GM21576 (cell line): ENCODE measurements around the gene DROSHA.
A peak's percentile ranks its signal among the peaks of the same experiment; 100 is the strongest.
"Not testable (repeated sequence)": the region's sequence is repeated elsewhere in the genome, so short reads cannot be mapped to it uniquely, and the experiment has no call there.

Source experiments
- ATAC-seq: cut with Tn5 transposase; IDR thresholded peaks from one replicate; pipeline ENCODE4 v1.9.1; 2021; ENCODE audit warnings: mild to moderate bottlenecking, moderate library complexity; ENCODE audit not compliant: unreplicated experiment

The DROSHA gene, protein sequence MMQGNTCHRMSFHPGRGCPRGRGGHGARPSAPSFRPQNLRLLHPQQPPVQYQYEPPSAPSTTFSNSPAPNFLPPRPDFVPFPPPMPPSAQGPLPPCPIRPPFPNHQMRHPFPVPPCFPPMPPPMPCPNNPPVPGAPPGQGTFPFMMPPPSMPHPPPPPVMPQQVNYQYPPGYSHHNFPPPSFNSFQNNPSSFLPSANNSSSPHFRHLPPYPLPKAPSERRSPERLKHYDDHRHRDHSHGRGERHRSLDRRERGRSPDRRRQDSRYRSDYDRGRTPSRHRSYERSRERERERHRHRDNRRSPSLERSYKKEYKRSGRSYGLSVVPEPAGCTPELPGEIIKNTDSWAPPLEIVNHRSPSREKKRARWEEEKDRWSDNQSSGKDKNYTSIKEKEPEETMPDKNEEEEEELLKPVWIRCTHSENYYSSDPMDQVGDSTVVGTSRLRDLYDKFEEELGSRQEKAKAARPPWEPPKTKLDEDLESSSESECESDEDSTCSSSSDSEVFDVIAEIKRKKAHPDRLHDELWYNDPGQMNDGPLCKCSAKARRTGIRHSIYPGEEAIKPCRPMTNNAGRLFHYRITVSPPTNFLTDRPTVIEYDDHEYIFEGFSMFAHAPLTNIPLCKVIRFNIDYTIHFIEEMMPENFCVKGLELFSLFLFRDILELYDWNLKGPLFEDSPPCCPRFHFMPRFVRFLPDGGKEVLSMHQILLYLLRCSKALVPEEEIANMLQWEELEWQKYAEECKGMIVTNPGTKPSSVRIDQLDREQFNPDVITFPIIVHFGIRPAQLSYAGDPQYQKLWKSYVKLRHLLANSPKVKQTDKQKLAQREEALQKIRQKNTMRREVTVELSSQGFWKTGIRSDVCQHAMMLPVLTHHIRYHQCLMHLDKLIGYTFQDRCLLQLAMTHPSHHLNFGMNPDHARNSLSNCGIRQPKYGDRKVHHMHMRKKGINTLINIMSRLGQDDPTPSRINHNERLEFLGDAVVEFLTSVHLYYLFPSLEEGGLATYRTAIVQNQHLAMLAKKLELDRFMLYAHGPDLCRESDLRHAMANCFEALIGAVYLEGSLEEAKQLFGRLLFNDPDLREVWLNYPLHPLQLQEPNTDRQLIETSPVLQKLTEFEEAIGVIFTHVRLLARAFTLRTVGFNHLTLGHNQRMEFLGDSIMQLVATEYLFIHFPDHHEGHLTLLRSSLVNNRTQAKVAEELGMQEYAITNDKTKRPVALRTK (N-terminal part only)

DNA sequence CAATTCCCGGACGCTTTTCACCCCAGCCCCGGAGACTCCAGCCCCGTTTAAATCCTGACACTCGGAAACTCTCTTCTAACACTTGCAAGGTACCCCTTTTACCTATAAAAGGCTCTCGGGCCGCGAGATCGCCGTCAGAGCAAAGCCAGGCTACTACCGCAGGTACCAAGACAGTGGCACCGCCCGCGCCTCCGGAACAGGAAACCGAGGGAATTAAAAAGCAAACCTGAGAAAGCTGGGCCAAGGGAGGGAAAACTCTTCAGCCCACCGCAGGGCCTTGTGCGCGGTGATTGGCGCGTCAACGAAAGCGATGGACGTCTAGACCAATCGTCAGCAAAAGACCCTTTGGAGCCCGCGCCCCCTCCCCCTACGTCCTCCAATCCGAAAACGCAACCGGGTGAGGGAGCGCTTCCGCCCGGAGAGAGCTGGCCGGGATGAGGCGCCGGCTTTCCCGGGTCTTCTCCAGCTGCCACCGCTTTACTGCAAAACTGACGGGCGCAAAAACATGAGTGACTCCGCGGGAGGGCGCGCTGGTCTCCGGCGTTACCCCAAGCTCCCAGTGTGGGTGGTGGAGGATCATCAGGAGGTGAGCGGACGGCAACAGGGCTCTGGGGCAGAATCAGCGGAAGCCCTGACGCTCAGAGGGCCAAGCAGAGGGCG lies at the start of gene DROSHA, which contains the start of gene C5orf22:
DROSHA (minus strand) TSS at position 206 of the 660 bp plus-strand sequence. CDS start 3,034 bp downstream, outside the sequence.
C5orf22 (plus strand) TSS at position 414 of the 660 bp plus-strand sequence; CDS start at position 506, 92 bp downstream.
- ATAC-seq: peak; percentile 92

DNA sequence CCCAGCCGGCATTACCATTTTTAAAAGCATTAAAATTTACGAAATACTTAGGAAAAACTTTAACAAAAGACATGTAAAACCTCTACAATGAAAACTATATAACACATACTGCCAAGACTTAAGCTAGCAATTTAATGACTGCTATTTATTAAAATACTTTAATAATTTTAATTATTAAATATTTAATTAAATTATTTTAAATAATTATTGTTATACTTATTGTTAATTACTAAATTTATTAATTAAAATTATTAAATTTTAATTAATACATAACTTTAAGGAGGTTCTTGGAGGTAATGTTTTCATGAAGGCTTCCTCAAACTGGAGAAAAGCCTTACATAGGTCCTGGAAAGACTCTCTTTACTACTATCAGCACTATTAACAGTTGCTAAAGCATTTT lies 47.7 kb upstream of the DROSHA start:
- ATAC-seq: no peak

DNA sequence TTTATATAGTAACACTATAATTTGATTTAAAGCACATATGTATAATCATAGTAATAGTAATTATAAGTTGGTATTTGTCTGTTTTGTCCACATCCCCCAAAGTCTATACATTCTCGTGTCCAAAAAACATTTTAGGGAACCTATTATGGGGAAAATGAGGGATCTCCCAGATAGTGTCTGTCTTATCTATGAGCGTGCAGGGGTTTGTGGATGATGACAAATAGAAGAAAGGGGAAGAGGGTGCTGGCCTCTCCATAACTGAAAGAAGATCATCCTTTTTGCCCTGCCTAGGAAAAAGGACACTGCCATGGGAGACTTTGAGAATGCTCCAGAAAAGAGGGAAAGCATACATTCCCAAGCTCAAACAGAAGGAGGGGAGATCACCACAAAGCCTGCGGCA lies 45.5 kb upstream of the DROSHA start:
- no peak for ATAC-seq

DNA sequence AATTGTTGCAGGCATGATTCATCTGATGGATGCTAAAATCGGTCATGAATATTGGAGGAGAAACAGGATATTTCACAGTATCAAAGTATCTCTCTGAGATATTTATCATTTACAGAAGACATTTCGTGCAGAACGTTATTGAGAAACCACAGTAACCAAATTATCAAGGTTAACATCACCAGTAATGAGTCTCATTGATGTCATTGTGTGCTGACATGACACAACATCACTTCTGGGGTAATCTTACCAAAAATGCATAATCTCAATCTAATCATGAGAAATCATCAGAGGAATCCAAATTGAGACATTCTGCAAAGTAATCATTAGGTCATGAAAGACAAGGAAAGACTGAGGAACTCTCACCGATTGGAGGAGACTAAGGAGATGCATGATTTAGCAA lies 42.9 kb upstream of the DROSHA start:
- ATAC-seq: no peak

DNA sequence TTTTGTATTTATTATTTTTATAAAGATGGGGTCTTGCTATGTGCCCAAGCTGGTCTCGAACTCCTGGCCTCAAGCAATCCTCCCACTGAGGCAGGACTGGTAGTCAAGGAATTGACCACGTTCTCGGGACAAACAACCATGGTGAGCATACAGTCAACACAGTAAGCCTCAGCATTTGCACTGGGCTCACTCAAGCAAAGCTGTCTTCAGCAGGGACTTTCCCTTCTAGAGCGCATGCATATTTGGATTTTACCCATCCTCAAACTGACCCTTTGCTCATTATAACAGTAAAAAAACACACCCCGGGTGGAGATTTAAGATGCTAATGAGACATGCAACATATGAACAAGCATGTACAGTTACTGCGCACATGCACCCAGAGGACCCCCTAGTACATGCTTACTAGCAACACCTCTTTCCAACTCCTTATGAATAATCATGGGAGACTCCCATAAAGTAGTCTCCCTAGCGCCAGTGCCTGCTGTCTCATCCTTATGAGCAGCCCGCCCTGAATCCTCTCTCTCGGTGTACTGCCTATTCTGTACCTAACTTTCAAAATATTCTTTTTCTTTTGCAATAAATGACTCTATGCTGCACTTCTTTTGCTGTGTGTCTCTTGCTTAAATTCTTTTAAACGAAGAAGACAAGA lies 41.7 kb upstream of the DROSHA start:
- peak; percentile 94 for ATAC-seq

DNA sequence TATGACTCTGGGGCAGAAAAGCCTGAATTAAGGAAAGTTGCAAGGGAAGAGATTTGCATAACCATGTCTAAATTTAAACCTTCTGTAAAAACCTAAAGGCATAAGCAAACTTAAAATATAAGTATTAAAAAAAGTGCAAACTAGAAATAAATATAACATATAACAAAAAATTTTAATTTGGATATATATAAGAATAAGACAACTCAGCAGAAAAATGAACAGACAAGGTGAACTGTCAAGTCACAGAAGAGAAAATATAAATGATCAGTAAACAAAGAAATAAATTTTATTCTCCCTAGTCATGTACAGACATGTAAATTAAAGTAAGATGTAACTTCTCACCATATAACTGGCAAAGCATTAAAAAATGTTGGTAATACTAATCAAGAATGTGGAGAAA lies 37.2 kb upstream of the DROSHA start:
- no peak for ATAC-seq

DNA sequence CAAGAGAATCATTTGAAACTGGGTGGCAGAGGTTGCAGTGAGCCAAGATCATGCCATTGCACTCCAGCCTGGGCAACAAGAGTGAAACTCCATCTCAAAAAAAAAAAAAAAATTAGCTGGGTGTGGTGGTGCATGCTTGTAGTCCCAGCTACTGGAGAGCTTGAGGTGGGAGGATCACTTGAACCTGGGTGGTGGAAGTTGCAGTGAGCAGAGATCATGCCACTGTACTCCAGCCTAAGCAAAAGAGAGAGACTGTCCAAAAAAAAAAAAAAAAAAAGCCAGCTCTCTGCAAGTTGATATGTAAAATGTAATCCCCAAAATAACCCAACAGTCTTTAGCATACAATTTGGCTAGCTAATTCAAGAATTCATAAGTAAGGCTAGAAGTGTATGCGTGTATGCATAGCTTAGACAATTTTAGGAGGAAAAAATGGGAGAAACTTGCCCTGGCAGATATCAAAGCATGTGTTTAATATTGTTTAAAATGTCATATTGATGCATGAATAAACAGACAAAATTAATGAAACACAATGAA lies 36.5 kb upstream of the DROSHA start:
- no peak for ATAC-seq

DNA sequence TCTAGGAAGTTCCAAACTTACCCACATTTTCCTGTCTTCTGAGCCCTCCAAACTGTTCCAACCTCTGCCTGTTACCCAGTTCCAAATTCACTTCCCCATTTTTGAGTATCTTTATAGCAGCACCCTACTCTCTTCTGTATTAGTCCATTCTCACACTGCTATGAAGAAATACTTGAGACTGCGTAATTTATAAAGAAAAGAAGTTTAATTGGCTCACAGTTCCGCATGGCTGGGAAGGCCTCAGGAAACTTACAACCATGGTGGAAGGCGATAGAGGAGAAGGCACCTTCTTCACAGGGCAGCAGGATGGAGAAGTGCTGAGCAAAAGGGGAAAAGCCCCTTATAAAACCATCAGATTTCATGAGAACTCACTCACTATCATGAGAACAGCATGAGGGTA lies 34.5 kb upstream of the DROSHA start:
- not testable (repeated sequence) for ATAC-seq

DNA sequence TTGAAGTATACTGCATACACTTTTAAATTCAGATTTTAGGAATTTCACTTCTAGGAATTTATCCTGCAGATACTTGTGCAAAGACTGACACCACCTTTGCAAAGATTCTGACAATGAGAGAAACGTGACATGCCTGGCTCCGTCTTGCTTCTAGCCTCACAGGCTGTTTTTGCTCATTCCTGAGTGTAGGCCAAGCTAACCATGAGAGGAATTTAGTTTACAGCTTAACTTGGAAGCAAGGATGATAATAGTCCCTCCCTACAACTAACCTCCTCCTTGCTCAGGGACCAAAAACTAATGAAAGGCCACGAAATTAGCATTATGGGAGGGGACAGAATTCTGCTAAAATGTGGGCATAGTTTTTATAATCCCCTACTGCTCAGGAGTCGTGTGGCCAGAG lies 31.3 kb upstream of the DROSHA start:
- no peak for ATAC-seq

DNA sequence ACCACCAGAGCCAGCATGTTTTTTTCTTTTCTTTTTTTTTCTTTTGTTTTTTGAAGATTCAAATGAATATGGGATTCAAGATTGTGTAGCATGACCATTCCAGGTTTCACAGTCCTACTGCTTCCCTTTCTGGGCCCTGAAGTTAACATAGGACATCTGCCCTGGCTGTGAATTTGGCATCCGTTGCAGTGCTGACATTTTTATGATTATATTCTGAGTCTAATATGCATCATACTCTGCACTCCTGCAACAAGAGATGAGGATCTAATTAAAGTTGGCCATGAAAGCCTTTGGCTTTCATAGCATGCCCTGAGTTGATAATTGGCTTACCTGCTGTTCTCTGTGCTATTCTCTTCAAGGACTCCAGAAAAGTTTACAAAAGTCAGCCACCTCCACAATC lies 30.1 kb upstream of the DROSHA start:
- ATAC-seq: no peak

DNA sequence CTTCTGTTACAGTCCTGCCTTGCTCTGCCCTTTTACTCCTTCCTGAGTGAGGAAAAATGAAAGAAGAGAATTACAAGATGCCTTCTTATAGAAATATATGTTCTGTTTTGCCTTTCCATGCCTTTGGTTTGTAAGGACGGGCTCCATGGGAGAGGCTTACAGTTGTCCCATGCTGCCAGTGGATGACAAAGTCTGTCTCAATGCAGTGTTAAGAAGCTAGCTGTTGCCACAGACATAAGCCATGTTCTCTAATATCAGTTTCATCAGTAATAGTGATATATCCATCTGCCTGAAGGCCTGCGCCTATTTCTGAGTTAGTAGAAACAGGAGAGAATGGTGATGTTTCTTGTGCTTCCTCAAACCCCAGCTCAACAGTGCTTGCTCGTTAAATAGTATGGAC lies 28.0 kb upstream of the DROSHA start:
- ATAC-seq: no peak

DNA sequence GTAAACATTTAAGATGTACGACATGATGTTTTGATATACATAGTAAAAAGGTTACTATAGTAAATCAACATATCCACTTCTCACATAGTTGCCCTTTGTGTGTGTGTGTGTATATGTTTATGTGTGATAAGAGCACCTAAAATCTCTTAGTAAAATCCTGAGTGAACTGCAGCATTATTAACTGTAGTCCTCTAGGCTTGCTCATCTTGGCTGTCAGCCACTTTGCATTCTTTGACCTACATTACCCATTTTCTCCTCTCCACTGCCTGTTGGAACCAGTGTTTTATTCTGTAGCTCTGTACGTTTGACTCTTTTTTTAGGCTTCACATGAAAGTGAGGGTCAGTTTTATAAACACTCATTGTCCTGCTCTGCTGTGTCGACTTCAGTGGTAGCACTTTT lies 24.6 kb upstream of the DROSHA start:
- ATAC-seq: no peak

DNA sequence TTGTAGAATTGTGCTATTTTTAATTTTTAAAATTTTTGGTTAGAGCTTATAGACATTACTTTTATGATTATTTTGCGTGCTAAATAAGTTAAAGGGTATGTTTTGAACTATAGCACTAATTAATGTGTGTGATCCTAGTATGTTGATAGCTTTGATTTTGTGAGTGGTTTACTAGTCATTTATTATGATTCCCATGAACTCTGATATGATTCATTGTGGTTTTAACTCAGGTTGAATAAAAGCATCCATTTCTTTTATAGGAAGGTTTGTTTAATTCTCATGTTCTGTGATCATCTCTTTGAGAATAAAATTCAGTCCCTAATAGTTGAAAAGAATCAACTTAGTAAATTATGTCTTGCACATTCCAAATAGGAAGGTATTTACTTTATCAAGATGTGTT lies 22.7 kb upstream of the DROSHA start:
- ATAC-seq: no peak

DNA sequence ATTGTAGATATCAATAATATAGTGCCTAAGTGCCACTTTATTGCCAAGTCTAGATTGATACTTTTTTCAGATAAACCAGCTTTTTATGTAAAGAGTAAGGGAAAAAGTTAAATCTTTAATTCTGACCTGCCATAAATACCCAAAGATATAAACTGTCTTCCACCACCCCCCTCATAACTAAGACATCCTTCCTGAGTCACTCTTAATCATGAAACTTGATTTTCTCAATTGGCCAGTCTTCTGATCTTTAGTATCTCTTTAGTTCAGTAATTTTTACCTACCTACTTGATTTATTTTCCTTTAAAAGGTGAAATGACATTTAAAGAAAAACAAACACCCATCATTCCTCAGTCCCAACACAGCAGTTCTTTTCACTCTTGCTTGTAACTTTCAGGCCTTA lies 22.0 kb upstream of the DROSHA start:
- no peak for ATAC-seq

DNA sequence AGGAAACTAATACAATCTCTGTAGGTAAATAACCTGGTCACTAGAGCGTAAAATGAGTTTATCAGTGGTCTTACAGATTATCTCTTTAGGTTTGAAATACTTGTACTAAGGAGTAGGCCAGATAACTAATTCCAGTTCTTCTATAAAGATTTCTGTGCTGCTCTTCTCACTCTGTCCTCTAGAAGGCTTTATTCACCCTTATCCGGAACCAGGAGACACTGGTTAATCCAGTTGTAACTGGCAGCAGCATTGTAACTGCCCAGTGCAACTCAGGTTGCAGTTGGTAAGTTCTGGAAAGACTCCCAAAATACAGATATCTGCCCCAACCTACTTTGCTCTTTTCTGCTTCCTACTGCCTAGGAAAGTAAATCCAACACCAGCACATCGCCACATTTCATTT lies 20.0 kb upstream of the DROSHA start:
- no peak for ATAC-seq

DNA sequence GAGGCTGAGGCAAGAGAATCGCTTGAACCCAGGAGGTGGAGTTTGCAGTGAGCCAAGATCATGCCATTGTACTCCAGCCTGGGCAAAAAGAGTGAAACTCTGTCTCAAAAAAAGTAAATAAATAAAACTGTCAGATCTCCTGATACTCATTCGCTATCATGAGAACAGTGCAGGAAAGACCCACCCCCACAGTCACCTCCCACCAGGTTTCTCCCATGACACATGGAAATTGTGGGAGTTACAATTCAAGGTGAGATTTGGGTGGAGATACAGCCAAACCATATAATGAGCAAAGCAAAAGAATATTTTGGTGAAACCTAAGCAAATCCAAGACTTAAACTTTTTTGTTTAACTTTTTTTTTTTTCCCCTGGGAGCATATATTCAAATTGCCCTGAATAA lies 17.2 kb upstream of the DROSHA start:
- not testable (repeated sequence) for ATAC-seq

DNA sequence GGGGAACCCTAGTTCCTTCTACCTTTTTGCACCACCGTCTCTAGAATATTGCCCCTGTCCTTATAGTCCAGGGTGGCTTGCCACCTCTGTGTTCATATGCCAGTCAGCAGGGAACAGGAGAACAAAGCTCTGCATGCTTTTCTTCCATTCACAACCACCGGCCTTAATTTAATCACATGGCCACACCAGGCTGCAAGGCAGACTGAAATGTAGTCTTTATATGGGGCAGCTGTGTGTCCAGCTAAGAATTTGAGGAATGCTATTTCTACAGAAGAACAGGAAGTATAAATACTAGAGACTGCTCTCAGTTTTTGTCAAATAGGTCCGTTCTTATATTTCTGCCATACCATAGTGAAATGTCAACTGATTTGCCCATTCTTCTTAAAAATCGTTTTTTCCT lies 6.0 kb upstream of the DROSHA start:
- ATAC-seq: no peak

DNA sequence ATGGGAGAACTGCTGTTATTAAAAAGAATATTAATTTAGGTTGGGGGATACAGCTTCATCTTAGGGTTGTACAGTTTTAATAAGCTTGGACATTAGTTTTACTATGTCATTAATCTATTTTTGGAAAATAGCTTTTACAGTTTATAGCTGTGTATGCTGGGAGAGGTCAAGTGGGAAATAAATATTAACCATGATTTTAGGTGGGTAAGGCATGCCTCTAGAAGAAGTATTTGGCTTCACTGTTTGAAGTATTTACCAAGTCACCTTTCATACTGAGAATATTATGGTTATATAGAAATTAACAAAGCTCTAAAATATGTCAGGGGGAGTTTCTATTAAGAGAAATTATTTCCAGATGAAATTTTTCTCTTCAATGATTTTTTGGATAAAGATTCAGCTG lies 5.5 kb upstream of the DROSHA start:
- no peak for ATAC-seq

DNA sequence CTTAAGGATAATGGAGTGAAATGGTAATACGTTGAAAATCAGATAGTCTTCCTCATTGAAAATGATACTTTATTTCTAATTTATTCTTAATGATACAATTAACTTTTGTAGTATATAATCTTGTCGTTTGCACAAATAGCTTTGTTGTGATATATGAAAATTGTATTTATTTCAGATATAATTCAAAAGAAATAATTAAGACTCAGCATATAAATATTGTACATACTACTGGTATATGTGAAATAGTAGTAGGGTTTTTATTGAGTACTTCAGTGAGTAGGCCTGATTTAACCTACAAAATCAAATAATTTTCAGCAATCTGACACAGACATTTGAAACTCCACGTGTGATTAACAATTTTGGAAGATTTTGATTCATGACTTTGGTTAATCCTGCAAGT lies 5.0 kb upstream of the DROSHA start:
- ATAC-seq: no peak

DNA sequence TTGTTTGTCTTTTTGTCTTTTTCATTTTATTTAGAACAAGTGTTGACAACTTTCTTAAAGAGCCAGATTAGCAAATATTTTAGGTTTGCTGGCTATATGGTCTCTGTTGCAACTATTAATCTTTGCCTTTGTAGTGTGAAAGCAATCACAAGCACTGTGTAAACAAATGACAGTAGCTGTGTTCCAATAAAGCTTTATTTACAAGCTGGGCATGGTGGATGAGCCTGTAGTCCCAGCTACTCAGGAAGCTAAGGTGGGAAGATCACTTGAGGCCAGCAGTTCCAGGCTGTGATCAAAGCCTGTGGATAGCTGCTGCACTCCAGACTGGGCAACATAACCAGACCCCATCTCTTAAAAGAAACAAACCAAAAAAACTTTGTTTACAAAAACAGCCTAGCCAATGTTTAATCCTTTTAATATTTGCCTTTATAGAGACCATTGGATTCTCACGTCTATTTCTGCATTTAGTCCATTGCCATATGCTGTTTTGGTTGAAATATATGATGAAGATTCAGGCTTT lies 2.7 kb upstream of the DROSHA start:
- ATAC-seq: no peak
